GM12872 (cell line): ENCODE data around the gene CBX1.

Experiments used
- CTCF ChIP-seq: IDR thresholded peaks from 3 replicates; pipeline ENCODE4 v1.5.1; 2011; ENCODE audit warnings: low read depth, mild to moderate bottlenecking, low read length, moderate library complexity; ENCODE audit not compliant: insufficient read depth

Gene CBX1

GRCh38 chr17:48066656-48067055, 34.6 kb downstream of the CBX1 start:
- TF ChIP-seq CTCF = no peak

GRCh38 chr17:48066192-48066591, 35.1 kb downstream of the CBX1 start:
- no peak for TF ChIP-seq CTCF

- TF ChIP-seq CTCF = no peak
Observed at GRCh38 chr17:48064638-48065037, 36.6 kb downstream of the CBX1 start.

- no peak for TF ChIP-seq CTCF
Observed at GRCh38 chr17:48062273-48062672, 39.0 kb downstream of the CBX1 start.

GRCh38 chr17:48060249-48060648, 41.0 kb downstream of the CBX1 start:
- no peak for TF ChIP-seq CTCF

- no peak for TF ChIP-seq CTCF
Observed at GRCh38 chr17:48059125-48059668, 42.1 kb downstream of the CBX1 start.

GRCh38 chr17:48058393-48059124, 42.7 kb downstream of the CBX1 start:
- TF ChIP-seq CTCF = no peak
